ENCODE results near the gene NANP. TPM values are rescaled to one million over a fixed set of nuclear protein-coding genes. Genes with fewer than 3 reads are reported as not detected.
"Not testable (repeated sequence)": the region's sequence is repeated elsewhere in the genome, so short reads cannot be mapped to it uniquely, and the experiment has no call there.

The NANP gene
- total and polyA plus RNA-seq, 3 donors from 2014 or later, result 4.4 to 6.9 (median 6.3) TPM

- Histone ChIP-seq H3K4me1 (no peaks in the 10 kb centered on the region), H3K27me3 (no peaks in the 10 kb centered on the region), H3K27ac (no peak overlapping the region), H3K4me3 (no peak overlapping the region), H3K36me3 (ENCODE audit: low read depth, missing control alignments) (no peaks in the 10 kb centered on the region), H3K9me3 (no peaks in the 10 kb centered on the region)
- no peak for DNase-seq
- 75 to 89% methylated on average over 5 of the region's 5 CpGs for WGBS, 2 donors
- intact Hi-C loops (cut with DNase I; ENCODE audit: low total_unique reads), result no loop called here
- TF ChIP-seq POLR2A (IDR thresholded peaks at IDR 0.05) (no peak), CTCF (IDR thresholded peaks at IDR 0.05) (no peak)
Measured at GRCh38 chr20:25587536-25587935, 36.3 kb downstream of the NANP start.

- intact Hi-C loops (cut with DNase I; ENCODE audit: low total_unique reads), result no loop called here
Measured at GRCh38 chr20:25586877-25587276, 36.9 kb downstream of the NANP start.

GRCh38 chr20:25584905-25585704 is 38.7 kb downstream of the NANP start, which contains the start of gene NINL:
TSS of gene NINL (minus strand) at chr20:25585531. CDS start at chr20:25526587, 58,944 bp downstream.
- no peaks in the 10 kb centered on the region for H3K27me3 ChIP-seq
- WGBS, 2 donors, result 0 to 1% methylated on average over 4 to 89 of the region's 108 CpGs
- H3K27ac ChIP-seq, result peak within 1 kb of the TSS; percentile 56 to 89
- TF ChIP-seq POLR2A (IDR thresholded peaks at IDR 0.05) (no peak), CTCF (IDR thresholded peaks at IDR 0.05) (no peak)
- intact Hi-C loops (cut with DNase I; ENCODE audit: low total_unique reads), result no loop called here
- no peaks in the 10 kb centered on the region for H3K36me3 ChIP-seq (ENCODE audit: low read depth, missing control alignments)
- H3K9me3 ChIP-seq, result no peaks in the 10 kb centered on the region
- DNase-seq, result peak; percentile 78
- H3K4me3 ChIP-seq, result peak within 1 kb of the TSS; percentile 77 to 83
- peaks cover 4% of the 10 kb centered on the region for H3K4me1 ChIP-seq

More at GRCh38 chr20:25586877-25587276, 36.9 kb downstream of the NANP start:
- Histone ChIP-seq H3K4me1 (no peaks in the 10 kb centered on the region), H3K4me3 (no peak overlapping the region), H3K36me3 (ENCODE audit: low read depth, missing control alignments) (no peaks in the 10 kb centered on the region), H3K27ac (no peak overlapping the region), H3K27me3 (no peaks in the 10 kb centered on the region), H3K9me3 (no peaks in the 10 kb centered on the region)
- 84 to 89% methylated on average over 11 of the region's 11 CpGs for WGBS, 2 donors
- no peak for TF ChIP-seq POLR2A (IDR thresholded peaks at IDR 0.05)
- DNase-seq, result no peak

GRCh38 chr20:25583607-25584006 is 40.2 kb downstream of the NANP start:
- H3K4me1 ChIP-seq; DNase-seq; H3K27me3 ChIP-seq; H3K4me3 ChIP-seq; H3K36me3 ChIP-seq (ENCODE audit: low read depth, missing control alignments); intact Hi-C loops (cut with DNase I; ENCODE audit: low total_unique reads); H3K27ac ChIP-seq; H3K9me3 ChIP-seq: not testable (repeated sequence)
- 49 to 61% methylated on average over 7 of the region's 7 CpGs for WGBS, 2 donors

- Histone ChIP-seq H3K4me3 (no peak overlapping the region), H3K9me3 (no peaks in the 10 kb centered on the region), H3K27ac (no peak overlapping the region), H3K36me3 (ENCODE audit: low read depth, missing control alignments) (no peaks in the 10 kb centered on the region), H3K4me1 (peaks cover 20% of the 10 kb centered on the region), H3K27me3 (no peaks in the 10 kb centered on the region)
- TF ChIP-seq POLR2A (IDR thresholded peaks at IDR 0.05), result no peak
- no peak for TF ChIP-seq CTCF (IDR thresholded peaks at IDR 0.05)
- WGBS, 2 donors, result 55 to 75% methylated on average over 3 to 4 of the region's 4 CpGs
- no peak for DNase-seq
- intact Hi-C loops (cut with DNase I; ENCODE audit: low total_unique reads), result no loop called here
Measured at GRCh38 chr20:25580711-25581110, 43.1 kb downstream of the NANP start.

Data from testis (tissue), 3 donors.